Loucy (cell line): ENCODE data around the gene SMAGP.

Experiments
- EZH2phosphoT487 ChIP-seq: fragments of 200-600 bp; IDR thresholded peaks from 2 replicates; pipeline ENCODE4 v1.6.1; 2018; ENCODE audit warnings: antibody characterized with exemption, mild to moderate bottlenecking, moderate library complexity, borderline replicate concordance
- TF ChIP-seq, protein P1 (sequence below): fragments of 200-600 bp; sonication (generic); conservative IDR thresholded peaks from 2 replicates; pipeline ENCODE4 v1.5.1; 2014; ENCODE audit warnings: mild to moderate bottlenecking, antibody characterized with exemption, low read length

DNA sequence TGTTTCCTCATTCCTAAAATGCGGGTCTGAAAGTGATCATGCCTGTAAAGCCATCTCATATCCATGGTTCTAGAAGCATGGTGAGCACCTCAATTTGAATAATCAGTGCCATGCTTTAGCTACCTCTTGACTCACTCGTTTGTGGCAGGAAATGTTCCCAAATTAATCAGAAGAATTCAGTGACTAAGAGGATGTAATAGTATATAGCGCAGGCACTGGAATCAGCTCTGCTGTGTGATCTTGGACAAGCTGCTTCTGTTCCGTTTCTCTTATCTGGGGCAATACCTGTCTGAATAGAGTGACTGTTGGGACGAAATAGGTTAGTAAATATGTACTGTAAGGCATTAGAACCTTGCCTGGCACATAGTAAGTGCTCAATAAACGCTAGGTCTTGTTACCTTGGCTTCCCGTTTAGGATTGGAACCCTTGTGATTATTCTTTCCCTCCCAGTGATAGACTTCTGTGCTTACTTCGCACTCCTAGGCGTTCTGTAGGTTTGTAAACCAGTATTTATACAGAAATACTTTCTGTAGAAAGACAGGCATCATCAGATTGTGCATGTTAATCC lies 820 bp upstream of the SMAGP start:
- TF ChIP-seq, protein P1, sequence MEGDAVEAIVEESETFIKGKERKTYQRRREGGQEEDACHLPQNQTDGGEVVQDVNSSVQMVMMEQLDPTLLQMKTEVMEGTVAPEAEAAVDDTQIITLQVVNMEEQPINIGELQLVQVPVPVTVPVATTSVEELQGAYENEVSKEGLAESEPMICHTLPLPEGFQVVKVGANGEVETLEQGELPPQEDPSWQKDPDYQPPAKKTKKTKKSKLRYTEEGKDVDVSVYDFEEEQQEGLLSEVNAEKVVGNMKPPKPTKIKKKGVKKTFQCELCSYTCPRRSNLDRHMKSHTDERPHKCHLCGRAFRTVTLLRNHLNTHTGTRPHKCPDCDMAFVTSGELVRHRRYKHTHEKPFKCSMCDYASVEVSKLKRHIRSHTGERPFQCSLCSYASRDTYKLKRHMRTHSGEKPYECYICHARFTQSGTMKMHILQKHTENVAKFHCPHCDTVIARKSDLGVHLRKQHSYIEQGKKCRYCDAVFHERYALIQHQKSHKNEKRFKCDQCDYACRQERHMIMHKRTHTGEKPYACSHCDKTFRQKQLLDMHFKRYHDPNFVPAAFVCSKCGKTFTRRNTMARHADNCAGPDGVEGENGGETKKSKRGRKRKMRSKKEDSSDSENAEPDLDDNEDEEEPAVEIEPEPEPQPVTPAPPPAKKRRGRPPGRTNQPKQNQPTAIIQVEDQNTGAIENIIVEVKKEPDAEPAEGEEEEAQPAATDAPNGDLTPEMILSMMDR = no peak
- no peak for TF ChIP-seq EZH2phosphoT487
